Omental fat pad (tissue), 4 donors: ENCODE data around the gene DHX58. TPM values are rescaled to one million over a fixed set of nuclear protein-coding genes. Genes with fewer than 3 reads are reported as not detected.

Source experiments
- ATAC-seq: fragments of 150-250 bp; one replicate; pipeline ENCODE4 v1.9.1; 2016; ENCODE audit warnings: mild to moderate bottlenecking, moderate library complexity; ENCODE audit not compliant: low FRiP score
- DNase-seq: peaks from one replicate; pipeline ENCODE4 v3.0.0-alpha.2; 2019; ENCODE audit warnings: low spot score
- total RNA-seq, 4 donors: library from RNA; depleted of rRNA; stranded (reverse); fragments of >200 nt; gene quantifications; one replicate each; pipeline ENCODE4 v1.1.0, GENCODE V29; 2016
- TF ChIP-seq, protein P1 (sequence below), 3 donors: fragments of 450-650 bp; IDR thresholded peaks; one replicate each; pipeline ENCODE4 v1.5.1; 2016 to 2017; ENCODE audit warnings: antibody characterized with exemption in 3 of 3, mild to moderate bottlenecking in 3 of 3, moderate library complexity in 2 of 3

The DHX58 gene
- total RNA-seq, 4 donors from 2014 or later = 7.8 to 21.8 (median 10.2) TPM

DNA sequence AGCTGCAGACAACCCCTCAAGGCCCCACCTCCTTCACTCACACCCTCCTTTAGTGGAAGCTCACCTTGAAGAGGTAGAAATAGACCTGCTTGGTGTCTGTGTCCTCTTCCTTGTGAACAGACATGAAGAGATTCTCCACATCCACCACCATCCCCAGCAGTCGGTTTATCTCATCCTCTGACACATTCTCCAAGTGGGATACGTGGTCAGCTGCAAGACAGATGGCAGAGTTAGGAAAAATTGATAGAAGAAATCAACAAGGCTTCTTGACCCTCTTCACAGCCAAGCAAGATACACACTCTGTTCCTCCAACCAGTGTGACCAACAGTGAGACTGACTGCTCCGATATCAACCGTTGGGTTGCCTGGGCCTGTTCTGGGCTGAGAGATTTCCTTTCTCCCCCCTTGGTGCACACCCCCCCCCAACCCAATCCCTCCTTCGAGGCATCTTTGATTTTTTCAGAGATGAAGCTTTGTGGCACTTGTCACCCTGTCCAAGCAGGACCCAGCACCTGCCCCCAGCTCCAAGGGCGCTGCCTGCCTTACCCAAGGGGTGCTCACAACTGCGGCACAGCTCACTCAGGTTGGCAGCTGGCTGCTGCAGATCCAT, 7.8 kb upstream of the DHX58 start:
- TF ChIP-seq, protein P1, sequence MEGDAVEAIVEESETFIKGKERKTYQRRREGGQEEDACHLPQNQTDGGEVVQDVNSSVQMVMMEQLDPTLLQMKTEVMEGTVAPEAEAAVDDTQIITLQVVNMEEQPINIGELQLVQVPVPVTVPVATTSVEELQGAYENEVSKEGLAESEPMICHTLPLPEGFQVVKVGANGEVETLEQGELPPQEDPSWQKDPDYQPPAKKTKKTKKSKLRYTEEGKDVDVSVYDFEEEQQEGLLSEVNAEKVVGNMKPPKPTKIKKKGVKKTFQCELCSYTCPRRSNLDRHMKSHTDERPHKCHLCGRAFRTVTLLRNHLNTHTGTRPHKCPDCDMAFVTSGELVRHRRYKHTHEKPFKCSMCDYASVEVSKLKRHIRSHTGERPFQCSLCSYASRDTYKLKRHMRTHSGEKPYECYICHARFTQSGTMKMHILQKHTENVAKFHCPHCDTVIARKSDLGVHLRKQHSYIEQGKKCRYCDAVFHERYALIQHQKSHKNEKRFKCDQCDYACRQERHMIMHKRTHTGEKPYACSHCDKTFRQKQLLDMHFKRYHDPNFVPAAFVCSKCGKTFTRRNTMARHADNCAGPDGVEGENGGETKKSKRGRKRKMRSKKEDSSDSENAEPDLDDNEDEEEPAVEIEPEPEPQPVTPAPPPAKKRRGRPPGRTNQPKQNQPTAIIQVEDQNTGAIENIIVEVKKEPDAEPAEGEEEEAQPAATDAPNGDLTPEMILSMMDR (IDR thresholded peaks at IDR 0.05) = no peak
- DNase-seq (no peak), ATAC-seq (no peak)

GRCh38 chr17:42119301-42119700, 6.8 kb upstream of the DHX58 start:
- no peak for DNase-seq
- no peak for ATAC-seq
- TF ChIP-seq, protein P1 (IDR thresholded peaks at IDR 0.05) = no peak

DNA sequence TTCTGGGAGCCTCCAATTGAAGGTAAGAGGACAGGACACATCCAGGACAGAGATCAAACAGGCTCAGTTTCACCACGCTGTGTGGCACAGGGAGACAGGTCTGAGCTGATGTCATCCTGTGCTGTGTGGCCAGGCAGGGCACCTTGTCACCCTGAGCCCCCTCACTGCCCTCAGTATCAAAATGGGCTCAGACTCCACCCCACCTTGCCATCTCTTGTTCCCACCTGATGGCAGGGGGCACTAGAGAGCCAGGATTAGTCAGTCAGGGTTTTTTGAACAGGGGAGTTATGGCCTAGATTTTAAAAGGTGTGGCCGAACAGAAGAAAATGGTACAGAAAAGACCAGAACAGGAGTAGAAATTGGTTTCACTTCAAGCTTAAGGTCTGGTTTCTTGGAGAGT, 6.0 kb upstream of the DHX58 start:
- TF ChIP-seq, protein P1 (IDR thresholded peaks at IDR 0.05) = no peak
- ATAC-seq (no peak), DNase-seq (no peak)

DNA sequence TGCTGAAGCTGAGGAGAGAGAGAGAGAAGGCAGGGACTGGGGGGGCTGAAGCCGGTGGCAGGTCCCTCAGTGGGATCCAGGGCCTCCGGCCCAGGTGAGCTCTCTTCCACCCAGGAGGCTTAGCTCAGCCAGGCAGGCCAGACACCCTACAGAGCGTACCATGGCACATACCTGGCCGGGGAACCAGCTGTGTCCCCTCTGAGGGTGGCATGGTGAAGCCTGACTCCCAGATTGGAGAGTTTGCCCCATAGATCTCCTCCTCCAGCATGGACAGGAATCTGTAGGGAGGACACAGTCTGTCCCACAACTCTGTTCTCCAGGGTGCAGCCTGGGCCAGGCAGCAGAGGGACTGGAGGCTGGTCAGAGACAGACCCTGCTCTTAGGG, 5.6 kb upstream of the DHX58 start:
- no peak for DNase-seq
- TF ChIP-seq, protein P1 (IDR thresholded peaks at IDR 0.05) = no peak

GRCh38 chr17:42117397-42118125, 5.0 kb upstream of the DHX58 start:
- ATAC-seq (no peak), DNase-seq (no peak)
- TF ChIP-seq, protein P1 (IDR thresholded peaks at IDR 0.05) = no peak

More for the DNA sequence above, 5.6 kb upstream of the DHX58 start:
- ATAC-seq = no peak

DNA sequence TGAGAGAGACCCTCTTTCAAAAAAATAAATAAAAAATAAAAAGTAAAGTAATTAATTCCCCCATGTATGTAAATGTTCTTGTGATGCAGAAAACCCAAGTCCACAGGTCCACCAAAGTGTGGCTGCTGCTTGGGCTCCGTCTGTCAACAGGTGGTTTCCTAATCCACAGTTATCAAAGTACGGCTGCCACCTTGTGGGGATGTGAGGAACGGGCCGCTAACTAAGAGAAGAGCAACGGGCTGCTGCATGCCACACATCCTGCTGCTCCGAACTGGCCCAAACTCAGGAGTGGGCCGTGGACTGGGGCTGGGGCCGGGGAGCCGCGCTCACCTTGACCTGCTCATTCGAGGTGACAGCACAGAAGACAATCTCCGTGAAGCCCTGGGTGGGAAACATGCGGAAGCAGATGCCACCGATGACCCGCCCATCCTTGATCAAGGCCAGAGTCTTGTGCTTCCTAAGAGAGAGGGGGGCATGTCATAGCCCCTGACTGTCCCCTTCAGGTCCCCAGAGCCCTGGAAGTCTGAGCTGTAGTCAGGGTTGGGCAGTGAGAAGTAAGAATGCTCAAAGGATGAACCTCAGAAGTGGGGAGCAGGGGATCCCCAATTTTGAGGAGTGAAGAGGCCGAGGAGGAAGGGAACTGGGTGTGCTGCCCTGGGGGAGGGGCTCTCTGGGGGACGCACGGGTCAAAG, 4.3 kb upstream of the DHX58 start:
- TF ChIP-seq, protein P1 (IDR thresholded peaks at IDR 0.05) = peak in 2 of 3 donors; percentile 53 to 56
- ATAC-seq (no peak), DNase-seq (peak; percentile 78)
